Astrocyte (in vitro differentiated cells and primary cell): Measurements from ENCODE around the gene EDC3. TPM values are rescaled to one million over a fixed set of nuclear protein-coding genes. Genes with fewer than 3 reads are reported as not detected.
A peak's percentile ranks its signal among the peaks of the same experiment; 100 is the strongest.
"Not testable (repeated sequence)": the region's sequence is repeated elsewhere in the genome, so short reads cannot be mapped to it uniquely, and the experiment has no call there.

Source experiments
- DNase-seq: peaks from one replicate; pipeline ENCODE4 v3.0.0-alpha.2; 2010; ENCODE audit warnings: low read depth
- FAIRE-seq: peaks from 2 replicates; lab custom pipeline; 2011; peaks lifted over from hg19 to GRCh38; lab: Jason Lieb, UNC
- H2AFZ ChIP-seq: 2 replicates; pipeline ENCODE4 v1.6.0; 2012; ENCODE audit warnings: low read depth, low read length, inconsistent platforms
- H3K27ac ChIP-seq: 2 replicates; pipeline ENCODE4 v1.5.1; 2011; ENCODE audit warnings: low read depth, low read length, inconsistent platforms
- H3K27me3 ChIP-seq: 2 replicates; pipeline ENCODE4 v1.6.0; 2011; ENCODE audit warnings: low read length, inconsistent platforms; ENCODE audit not compliant: insufficient read depth
- H3K36me3 ChIP-seq: 2 replicates; pipeline ENCODE4 v1.5.1; 2011; ENCODE audit warnings: low read length, inconsistent platforms; ENCODE audit not compliant: insufficient read depth
- H3K4me1 ChIP-seq: 2 replicates; pipeline ENCODE4 v1.5.1; 2011; ENCODE audit warnings: low read length, inconsistent platforms; ENCODE audit not compliant: insufficient read depth
- H3K4me2 ChIP-seq: 2 replicates; pipeline ENCODE4 v1.6.0; 2012; ENCODE audit warnings: low read length, inconsistent platforms
- H3K4me3 ChIP-seq: 2 replicates; pipeline ENCODE4 v1.5.1; 2011; ENCODE audit warnings: low read depth, mild to moderate bottlenecking, low read length, inconsistent platforms; ENCODE audit not compliant: insufficient read depth
- H3K79me2 ChIP-seq: 2 replicates; pipeline ENCODE4 v1.6.0; 2012; ENCODE audit warnings: mild to moderate bottlenecking, low read length, inconsistent platforms; ENCODE audit not compliant: insufficient read depth
- H3K9ac ChIP-seq: 2 replicates; pipeline ENCODE4 v1.6.0; 2012; ENCODE audit warnings: mild to moderate bottlenecking, low read length, inconsistent platforms
- H3K9me3 ChIP-seq: 2 replicates; pipeline ENCODE4 v1.5.1; 2012; ENCODE audit warnings: low read depth, mild to moderate bottlenecking, low read length, inconsistent platforms; ENCODE audit not compliant: insufficient read depth
- H4K20me1 ChIP-seq: 2 replicates; pipeline ENCODE4 v1.6.0; 2012; ENCODE audit warnings: low read length, inconsistent platforms; ENCODE audit not compliant: insufficient read depth
- H3K27ac Mint-ChIP-seq: one replicate; pipeline ENCODE4 v1.8.0; 2021; ENCODE audit warnings: mild to moderate bottlenecking, mixed read lengths; ENCODE audit not compliant: unreplicated experiment
- H3K27me3 Mint-ChIP-seq: one replicate; pipeline ENCODE4 v1.8.0; 2021; ENCODE audit warnings: low read depth, mixed read lengths; ENCODE audit not compliant: unreplicated experiment
- H3K36me3 Mint-ChIP-seq: one replicate; pipeline ENCODE4 v1.8.0; 2021; ENCODE audit warnings: low read depth, mixed read lengths; ENCODE audit not compliant: unreplicated experiment
- H3K4me1 Mint-ChIP-seq: one replicate; pipeline ENCODE4 v1.8.0; 2021; ENCODE audit warnings: low read depth, mixed read lengths; ENCODE audit not compliant: unreplicated experiment
- H3K4me3 Mint-ChIP-seq: one replicate; pipeline ENCODE4 v1.8.0; 2021; ENCODE audit warnings: mild to moderate bottlenecking, moderate library complexity, mixed read lengths; ENCODE audit not compliant: unreplicated experiment
- H3K9me3 Mint-ChIP-seq: one replicate; pipeline ENCODE4 v1.8.0; 2021; ENCODE audit warnings: mild to moderate bottlenecking, mixed read lengths; ENCODE audit not compliant: unreplicated experiment
- EZH2 ChIP-seq: IDR thresholded peaks from 2 replicates; pipeline ENCODE4 v1.6.1; 2012; ENCODE audit warnings: mild to moderate bottlenecking, low read length, inconsistent platforms; ENCODE audit not compliant: insufficient read depth
- total RNA-seq: library from RNA; stranded (reverse); gene quantifications from 2 replicates; pipeline ENCODE4 v1.2.1, GENCODE V29; 2021
- TF ChIP-seq, protein P1 (sequence below): IDR thresholded peaks from 2 replicates; pipeline ENCODE4 v1.5.1; 2011; ENCODE audit warnings: low read depth, mild to moderate bottlenecking, inconsistent platforms, low read length, moderate library complexity; ENCODE audit not compliant: insufficient read depth

EDC3 gene
- total RNA-seq, 1 donor from 2014 or later: 47.6 TPM

DNA sequence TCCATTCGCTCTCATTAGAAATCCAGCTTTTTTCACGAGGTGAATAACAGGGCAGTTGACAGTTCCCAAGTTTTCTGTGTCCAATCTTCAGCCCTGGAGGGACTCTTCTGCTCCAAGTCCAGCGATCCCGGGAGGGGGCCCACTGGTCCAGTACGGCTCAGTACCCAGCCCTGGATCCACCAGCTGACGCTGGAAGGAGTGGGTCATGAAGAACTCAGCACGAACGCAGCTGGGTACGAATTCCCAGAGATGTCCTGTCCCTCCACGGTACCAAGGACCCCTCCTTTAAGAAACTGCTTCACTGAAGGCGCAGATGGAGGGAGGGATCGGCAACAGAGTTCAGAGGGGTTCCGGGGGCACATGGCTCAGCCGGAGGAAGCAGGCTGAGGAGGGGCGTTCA is 96.7 kb downstream of the EDC3 start:
- Mint-ChIP-seq H3K27me3 (peaks cover 7% of the 10 kb centered on the region), H3K4me3 (no peak overlapping the region), H3K9me3 (no peaks in the 10 kb centered on the region), H3K36me3 (peaks cover 14% of the 10 kb centered on the region), H3K27ac (no peak overlapping the region), H3K4me1 (no peaks in the 10 kb centered on the region)
- H3K4me1 ChIP-seq: peaks cover 12% of the 10 kb centered on the region
- peak overlapping the region; percentile 67 for H3K4me3 ChIP-seq
- FAIRE-seq: no peak
- peak overlapping the region; percentile 80 for H3K9ac ChIP-seq
- no peak for DNase-seq
- peak overlapping the region; percentile 90 for H2AFZ ChIP-seq
- no peaks in the 10 kb centered on the region for H3K9me3 ChIP-seq
- no peaks in the 10 kb centered on the region for H3K27me3 ChIP-seq
- H3K79me2 ChIP-seq: peaks cover 8% of the 10 kb centered on the region
- H3K36me3 ChIP-seq: no peaks in the 10 kb centered on the region
- no peak overlapping the region for H3K27ac ChIP-seq
- TF ChIP-seq EZH2: no peak
- TF ChIP-seq, protein P1, sequence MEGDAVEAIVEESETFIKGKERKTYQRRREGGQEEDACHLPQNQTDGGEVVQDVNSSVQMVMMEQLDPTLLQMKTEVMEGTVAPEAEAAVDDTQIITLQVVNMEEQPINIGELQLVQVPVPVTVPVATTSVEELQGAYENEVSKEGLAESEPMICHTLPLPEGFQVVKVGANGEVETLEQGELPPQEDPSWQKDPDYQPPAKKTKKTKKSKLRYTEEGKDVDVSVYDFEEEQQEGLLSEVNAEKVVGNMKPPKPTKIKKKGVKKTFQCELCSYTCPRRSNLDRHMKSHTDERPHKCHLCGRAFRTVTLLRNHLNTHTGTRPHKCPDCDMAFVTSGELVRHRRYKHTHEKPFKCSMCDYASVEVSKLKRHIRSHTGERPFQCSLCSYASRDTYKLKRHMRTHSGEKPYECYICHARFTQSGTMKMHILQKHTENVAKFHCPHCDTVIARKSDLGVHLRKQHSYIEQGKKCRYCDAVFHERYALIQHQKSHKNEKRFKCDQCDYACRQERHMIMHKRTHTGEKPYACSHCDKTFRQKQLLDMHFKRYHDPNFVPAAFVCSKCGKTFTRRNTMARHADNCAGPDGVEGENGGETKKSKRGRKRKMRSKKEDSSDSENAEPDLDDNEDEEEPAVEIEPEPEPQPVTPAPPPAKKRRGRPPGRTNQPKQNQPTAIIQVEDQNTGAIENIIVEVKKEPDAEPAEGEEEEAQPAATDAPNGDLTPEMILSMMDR: no peak
- peaks cover 10% of the 10 kb centered on the region for H4K20me1 ChIP-seq
- H3K4me2 ChIP-seq: peak overlapping the region; percentile 94

DNA sequence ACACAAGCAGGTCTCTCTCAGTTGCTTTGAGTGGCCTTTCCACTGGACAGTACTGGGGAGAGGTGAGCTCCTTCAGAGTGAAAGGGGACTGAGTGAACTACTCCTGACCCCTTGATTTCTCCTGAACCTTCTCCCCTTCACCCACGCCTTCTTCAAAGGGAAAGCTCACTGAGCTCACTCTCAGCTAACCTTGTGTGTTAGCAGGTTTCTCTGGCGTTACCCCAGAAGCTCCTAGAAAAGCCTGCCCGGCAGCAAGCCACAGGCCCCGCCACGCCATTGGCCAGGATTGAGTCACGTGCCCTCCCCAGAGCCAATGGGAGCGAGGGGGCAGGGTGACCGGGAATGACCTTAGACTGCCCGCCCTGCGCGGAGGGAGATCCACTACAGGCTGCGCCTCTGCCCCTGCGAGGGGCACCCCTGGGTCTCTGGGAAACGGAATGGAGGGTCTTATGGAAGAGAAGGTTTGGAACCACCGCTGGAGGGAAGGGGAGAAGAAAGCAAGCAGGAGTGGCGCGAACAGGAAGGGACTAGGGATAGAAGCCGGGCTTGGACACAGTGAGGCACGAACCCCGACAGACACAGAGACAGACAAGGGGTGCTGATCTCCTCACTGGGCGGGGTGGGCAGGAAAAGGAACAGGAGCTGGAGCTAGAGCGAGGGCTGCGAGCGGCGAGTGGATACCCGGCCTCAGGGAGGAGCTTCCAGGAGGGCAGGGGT is 97.5 kb downstream of the EDC3 start:
- no peaks in the 10 kb centered on the region for H3K9me3 Mint-ChIP-seq
- peaks cover 7% of the 10 kb centered on the region for H3K27me3 Mint-ChIP-seq
- peaks cover 8% of the 10 kb centered on the region for H3K79me2 ChIP-seq
- peak overlapping the region; percentile 47 for H3K4me3 Mint-ChIP-seq
- H3K27ac Mint-ChIP-seq: peak overlapping the region; percentile 6
- H3K4me1 Mint-ChIP-seq: no peaks in the 10 kb centered on the region
- DNase-seq (peak; percentile 63), FAIRE-seq (no peak)
- TF ChIP-seq EZH2: no peak
- no peak overlapping the region for H3K27ac ChIP-seq
- H3K4me3 ChIP-seq: peak overlapping the region; percentile 67
- no peaks in the 10 kb centered on the region for H3K9me3 ChIP-seq
- peak overlapping the region; percentile 80 for H3K9ac ChIP-seq
- peaks cover 17% of the 10 kb centered on the region for H3K36me3 Mint-ChIP-seq
- peak overlapping the region; percentile 90 for H2AFZ ChIP-seq
- H4K20me1 ChIP-seq: peaks cover 10% of the 10 kb centered on the region
- peaks cover 3% of the 10 kb centered on the region for H3K36me3 ChIP-seq
- peaks cover 12% of the 10 kb centered on the region for H3K4me1 ChIP-seq
- H3K27me3 ChIP-seq: no peaks in the 10 kb centered on the region
- peak overlapping the region; percentile 94 for H3K4me2 ChIP-seq

DNA sequence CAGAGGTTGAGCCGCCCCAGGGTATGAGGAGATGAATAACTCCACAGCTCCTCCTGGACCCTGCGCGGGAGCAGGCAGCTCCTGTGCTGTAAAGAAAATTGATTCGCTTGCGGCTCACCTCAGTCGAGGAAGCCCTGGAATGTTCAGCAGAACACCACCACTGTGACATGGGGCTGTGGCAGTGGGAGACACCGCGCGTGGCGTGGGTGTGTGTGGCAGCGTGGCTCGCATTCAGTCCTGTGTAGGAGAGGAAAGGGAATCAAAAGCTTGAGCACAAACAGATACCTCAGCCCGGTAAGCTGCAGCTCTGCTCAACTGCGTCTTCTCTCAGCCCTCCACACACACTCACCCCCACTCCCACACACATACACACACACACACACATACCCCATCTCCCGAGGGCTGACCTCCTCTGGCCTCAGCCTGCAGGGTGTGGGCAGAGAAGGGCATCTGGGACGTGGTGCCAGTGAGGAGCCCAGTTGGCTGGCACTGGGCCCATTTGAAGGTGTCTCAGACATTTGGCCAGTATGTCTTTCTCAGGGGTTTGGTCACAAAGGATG is 98.6 kb downstream of the EDC3 start:
- not testable (repeated sequence) for FAIRE-seq, H3K9me3 ChIP-seq, H3K9me3 Mint-ChIP-seq

DNA sequence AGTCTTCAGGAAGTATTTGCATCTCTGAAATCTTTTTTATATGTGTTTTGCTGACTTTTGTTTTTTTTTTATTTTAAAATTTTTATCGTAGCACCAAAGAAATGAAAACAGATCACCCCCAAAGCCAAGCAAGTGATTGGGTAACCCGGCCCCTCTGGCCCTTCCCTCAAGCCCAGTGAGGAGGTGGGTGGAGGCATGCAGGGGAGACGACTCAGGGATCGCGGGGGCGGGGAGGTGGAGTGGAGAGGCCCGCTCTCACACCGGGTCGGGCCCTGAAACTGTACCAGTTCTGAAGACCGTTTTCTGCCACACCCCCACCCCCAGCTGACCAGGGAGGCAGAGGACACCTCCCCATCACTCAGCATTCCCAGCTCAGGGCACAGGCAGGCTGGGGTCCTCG is 99.1 kb downstream of the EDC3 start:
- H3K79me2 ChIP-seq, H3K27ac Mint-ChIP-seq, H3K36me3 ChIP-seq, H3K4me3 ChIP-seq, H3K9ac ChIP-seq, H3K4me3 Mint-ChIP-seq, DNase-seq, H3K9me3 Mint-ChIP-seq, H3K27me3 ChIP-seq, H3K4me2 ChIP-seq, H3K27me3 Mint-ChIP-seq, H2AFZ ChIP-seq, H3K4me1 Mint-ChIP-seq, H3K9me3 ChIP-seq, FAIRE-seq, H4K20me1 ChIP-seq, H3K27ac ChIP-seq: not testable (repeated sequence)
- peaks cover 12% of the 10 kb centered on the region for H3K4me1 ChIP-seq
- H3K36me3 Mint-ChIP-seq: peaks cover 21% of the 10 kb centered on the region

More for the DNA sequence above, 98.6 kb downstream of the EDC3 start:
- H3K4me1 Mint-ChIP-seq, H3K4me3 Mint-ChIP-seq, DNase-seq, H3K36me3 ChIP-seq, H2AFZ ChIP-seq, H3K27me3 ChIP-seq, H3K79me2 ChIP-seq, H3K9ac ChIP-seq, H3K27ac ChIP-seq, H3K27ac Mint-ChIP-seq, H3K4me2 ChIP-seq, H3K27me3 Mint-ChIP-seq, H3K4me3 ChIP-seq: not testable (repeated sequence)
- peaks cover 21% of the 10 kb centered on the region for H3K36me3 Mint-ChIP-seq
- Histone ChIP-seq H4K20me1 (peaks cover 10% of the 10 kb centered on the region), H3K4me1 (peaks cover 12% of the 10 kb centered on the region)
